Measurements from ENCODE around the gene PID1.

The PID1 gene

DNA sequence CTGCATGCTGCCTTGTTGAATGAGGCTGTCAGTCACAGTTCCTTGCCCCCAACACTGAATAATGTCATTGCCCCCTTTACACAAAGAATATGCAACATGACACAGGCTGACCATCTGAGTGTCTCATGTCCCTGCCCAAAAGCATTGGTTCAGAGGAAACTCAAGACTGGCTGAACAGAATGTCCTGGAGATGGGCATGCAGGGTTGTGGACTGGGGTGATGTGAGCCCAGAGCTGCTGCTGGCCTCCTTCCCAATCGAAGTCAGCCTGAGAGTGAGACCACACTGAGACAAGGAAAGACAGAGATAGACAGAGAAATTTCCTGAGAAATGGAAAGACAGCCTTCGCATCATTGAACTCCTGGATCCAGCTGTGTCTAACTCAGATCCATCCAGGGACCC, 110.1 kb downstream of the PID1 start:
- no peak for DNase-seq

DNA sequence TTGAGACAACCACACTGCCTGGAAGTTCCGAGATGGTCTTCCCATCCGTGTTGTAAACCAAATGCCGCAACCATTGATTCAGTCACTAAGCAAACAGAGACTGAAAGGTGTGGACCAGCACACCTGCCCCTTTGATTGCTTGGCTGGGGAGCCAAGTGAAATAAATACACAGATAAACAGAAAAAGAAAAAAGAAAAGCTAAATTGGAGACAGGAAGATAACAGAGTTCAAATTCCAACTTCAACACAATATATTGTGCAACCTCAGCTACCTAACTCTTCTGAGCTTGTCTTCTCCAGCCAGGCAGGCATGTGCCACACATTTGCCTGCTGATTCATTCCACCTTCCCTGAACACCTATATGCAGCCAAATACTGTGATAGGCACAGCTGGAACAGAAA, 110.9 kb downstream of the PID1 start:
- no peak for DNase-seq

DNA sequence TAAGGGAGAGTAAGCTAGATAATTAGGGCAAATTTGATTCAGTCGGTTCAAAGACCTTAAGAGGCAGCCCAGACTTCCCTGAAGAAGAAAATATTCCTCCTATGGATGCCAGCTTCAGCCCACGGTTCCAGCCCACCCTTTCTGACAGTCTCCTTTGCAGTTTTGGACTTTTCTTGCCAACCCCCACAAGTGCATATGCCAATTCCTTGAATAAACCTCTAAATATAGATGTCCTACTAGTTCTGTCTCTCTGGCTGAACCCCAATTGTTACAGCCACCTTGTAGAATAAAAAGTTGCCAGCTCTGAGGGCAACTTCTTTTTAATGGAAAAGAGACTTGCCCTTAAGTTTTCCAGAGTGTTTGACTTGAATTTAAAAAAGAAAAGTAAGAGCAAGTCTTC, 111.7 kb downstream of the PID1 start:
- DNase-seq: no peak

DNA sequence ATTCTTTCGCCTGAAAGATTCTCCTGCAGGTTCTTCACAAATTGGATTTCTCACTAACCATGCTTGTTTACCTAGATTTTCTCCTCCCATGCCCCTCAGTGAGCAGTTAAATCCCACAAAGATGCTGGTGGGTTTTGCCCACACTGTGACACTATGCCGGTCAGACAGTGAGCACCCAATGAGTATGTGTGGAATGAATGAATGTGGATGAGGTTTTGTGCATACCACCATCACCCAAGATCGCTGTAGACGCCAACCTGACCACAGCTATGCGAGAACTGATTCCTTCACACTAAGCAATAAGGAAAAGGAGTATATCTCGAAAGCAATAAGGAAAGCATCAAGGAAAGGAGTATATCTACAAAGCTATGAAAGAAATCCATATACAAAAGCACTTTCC, 116.7 kb downstream of the PID1 start:
- no peak for DNase-seq

GRCh38 chr2:229153951-229154350, 117.1 kb downstream of the PID1 start:
- no peak for DNase-seq

DNA sequence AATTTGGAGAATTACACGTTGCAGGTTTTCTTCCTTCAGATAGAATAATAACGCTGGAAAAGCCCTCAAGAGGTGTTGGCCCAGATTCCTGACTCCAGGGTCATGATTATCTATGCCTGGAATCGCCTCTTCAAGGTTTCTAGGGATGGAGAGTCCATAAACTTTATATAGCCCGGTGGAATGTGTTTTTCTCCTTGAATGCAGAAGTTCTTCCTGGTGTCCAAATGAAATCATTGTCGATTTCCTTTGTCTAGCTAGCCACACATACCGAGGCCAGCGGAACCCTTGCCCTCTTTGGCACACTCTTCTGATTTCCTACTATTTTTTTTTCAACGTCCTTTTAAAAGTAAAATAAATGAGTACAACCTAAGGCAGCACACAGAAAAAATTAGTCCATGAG, 117.8 kb downstream of the PID1 start:
- no peak for DNase-seq

DNA sequence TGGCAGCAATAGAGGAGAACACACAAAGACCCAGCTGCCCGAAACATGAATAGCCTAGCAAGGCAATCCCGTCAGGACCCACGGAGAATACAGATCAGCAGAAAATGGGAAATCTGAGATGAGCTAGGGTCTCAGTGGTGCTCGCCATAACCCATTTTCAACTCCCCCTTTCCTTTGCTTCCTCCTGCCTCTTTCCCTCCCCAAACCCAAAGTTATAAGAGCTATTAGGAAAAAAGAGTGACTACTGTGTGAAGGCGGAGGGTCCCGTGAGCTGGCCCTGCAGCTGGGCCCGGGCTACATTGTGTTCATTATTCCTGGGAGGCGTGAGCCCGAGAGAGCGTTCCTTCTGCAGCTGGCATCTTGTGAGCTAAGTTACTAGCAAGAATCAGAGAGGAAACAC, 118.4 kb downstream of the PID1 start:
- no peak for DNase-seq

GRCh38 chr2:229150317-229150716, 120.8 kb downstream of the PID1 start:
- DNase-seq: no peak

- no peak for DNase-seq
Measured at GRCh38 chr2:229141424-229142025, 129.6 kb downstream of the PID1 start.

DNA sequence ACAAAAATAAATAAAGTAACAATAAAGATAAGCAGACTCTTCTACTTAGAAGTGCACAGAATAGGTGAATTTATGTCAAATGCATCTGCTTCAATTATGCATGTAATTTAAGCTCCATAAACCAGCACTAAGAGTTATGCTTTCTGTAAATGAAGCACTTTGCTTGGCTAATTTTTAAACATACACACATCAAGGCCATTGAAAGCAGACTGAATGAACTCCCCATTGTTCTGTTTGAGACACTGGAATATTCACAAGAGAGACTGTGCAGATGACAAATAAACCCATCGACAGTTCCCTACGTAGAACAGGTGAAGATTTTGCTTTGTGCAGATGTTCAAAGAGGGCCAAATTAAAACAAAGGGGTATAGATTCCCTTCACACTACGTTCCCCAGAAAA, 133.4 kb downstream of the PID1 start:
- no peak for DNase-seq

- no peak for DNase-seq
Measured at GRCh38 chr2:229137066-229137465, 134.0 kb downstream of the PID1 start.

- DNase-seq: no peak
Measured at GRCh38 chr2:229133155-229133772, 137.8 kb downstream of the PID1 start.

GRCh38 chr2:229132236-229132635, 138.9 kb downstream of the PID1 start:
- DNase-seq: no peak

DNA sequence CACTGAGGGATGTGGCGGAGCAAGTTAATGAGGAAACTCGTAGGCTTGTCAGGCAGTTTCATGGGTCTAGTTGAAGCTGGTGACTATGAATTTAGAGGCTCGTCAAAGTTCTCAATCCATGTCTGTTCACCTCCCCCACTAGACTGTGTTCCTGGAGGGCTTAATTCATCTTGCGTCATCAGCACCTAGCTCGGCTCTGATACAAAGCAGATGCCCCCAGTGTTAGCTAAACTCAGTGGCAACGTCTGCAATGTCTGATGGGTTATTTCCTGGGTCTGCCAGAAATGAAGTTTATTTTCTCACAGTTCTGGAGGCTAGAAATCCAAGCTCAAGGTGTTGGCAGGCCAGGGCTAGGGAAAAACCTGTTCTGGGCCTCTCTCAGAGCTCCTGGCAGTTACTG, 140.6 kb downstream of the PID1 start:
- no peak for DNase-seq

DNA sequence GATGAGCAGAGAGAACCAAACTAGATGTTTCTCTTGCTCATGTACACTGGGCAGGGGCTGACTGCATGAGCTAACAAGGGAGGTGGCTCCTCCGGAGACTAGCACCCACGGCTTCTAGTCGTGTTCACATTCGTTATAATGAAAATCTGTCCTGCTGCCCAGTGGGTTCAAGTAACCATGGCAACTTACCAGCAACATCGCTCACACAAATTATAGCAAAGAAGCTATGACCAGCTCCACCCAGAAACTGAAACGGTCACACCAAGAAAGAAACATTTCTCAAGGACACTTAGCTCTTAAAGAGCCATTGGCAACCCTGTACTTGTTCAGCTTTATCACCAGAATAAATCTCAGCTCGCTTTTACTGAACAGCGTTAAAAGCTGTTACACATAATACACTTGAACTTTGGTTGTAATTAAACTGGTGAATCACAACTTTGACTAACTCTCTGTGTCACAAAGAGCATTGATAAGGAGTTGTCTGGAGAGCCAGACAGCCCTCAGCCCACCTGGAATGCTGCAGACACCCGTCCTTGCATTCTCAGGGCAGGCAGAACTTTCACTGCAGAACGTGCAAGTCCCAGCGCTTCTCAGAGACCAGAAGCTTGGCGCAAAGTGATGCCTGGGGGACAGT, 141.2 kb downstream of the PID1 start:
- DNase-seq: no peak

DNA sequence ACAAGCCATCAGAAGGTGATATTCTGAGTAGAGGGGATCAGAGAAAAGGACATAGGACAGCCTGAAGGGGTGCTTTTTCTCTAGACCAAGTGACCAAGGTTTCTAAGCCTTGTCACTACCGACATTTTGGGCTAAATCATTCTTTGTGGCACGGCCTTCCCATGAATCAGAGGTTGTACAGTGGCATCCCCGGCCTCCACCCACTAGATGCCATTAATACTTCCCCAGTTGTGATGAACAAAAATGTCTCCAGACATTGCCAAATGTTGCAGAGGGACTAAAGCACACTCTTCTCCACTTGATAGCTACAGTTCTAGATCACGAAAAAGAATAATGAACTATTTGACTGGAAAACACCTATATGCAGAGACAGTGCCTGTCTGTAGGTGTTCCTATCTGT, 143.6 kb downstream of the PID1 start:
- no peak for DNase-seq

- no peak for DNase-seq
Measured at GRCh38 chr2:229126066-229126465, 145.0 kb downstream of the PID1 start.

DNA sequence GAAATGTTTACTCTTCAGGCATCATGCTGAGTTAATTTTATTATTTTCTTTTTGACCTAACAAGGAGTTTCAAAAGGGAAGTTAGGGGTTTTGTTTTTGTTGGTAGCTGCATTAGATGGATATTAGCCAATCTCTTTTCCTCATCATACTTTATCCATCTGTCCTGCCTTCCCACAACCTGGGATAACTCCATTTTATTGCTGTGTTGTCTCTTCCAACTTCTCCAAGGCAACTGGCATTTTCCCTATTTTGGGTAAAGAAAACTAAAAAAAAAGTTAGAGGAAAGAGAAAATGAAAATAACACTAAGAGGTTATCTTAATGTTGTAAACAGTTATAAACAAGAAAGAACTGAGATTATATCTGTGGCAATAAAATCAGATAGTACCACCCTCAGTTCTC, 147.0 kb downstream of the PID1 start:
- no peak for DNase-seq

- no peak for DNase-seq
Measured at GRCh38 chr2:229118927-229119326, 152.2 kb downstream of the PID1 start.

DNA sequence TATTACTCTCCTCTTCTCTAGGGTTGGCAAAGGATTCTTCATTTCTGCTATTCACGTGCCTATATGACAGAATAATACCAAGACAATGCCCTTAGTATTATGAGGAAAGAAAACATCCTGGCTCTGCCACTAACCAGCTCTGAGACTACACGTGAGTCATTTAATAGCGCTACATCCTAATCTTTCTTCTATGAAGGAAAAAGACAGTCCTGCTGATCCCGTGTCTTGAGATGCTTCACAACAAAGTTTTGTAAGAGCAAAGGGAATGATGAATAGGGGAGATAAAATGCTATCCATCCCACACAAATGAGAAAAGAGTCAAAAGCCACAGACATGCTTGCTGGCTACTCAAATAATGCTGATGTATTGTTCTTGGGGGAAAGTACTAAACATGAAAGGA, 152.8 kb downstream of the PID1 start:
- DNase-seq: no peak

DNA sequence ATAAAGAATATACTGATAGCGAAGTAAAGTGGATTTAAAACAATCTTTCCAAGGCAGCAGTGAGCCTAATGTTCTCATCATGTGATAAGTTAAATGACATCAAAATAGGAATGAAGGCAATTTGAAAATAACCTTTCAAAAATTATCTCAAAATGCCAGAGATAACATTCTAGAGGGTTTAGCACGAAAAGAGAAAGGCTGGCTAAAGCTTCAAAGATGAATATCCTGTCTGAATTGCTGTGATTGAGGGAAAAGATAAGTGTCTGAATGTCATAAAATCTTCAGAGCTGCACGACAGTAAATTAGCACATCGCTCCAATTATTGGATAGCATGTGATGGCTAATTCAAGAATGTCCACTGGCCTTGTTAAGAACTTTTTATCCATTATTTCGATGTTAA, 159.3 kb downstream of the PID1 start:
- DNase-seq: no peak

GRCh38 chr2:229109195-229109594, 161.9 kb downstream of the PID1 start:
- DNase-seq: no peak

- DNase-seq: no peak
Measured at GRCh38 chr2:229107601-229108000, 163.5 kb downstream of the PID1 start.

- no peak for DNase-seq
Measured at GRCh38 chr2:229104974-229105387, 166.1 kb downstream of the PID1 start.

DNA sequence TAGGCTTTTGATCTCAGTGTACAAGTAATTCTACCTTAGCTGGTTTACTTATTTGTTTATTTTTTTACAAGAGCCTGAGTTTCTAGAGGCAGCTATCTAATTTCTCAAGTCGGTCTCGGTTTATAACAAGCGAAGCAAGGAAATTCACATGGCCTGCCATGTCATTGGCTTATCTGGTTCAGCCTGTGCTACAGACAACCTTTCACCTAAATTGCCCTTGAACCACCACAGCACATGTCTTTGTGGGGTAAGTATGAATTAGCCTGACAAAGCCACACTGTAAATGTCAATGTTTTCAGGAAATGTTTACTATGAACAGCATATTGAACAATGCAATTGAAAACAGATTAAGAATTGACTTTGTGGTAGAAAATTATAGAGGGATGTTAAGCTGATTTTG, 167.1 kb downstream of the PID1 start:
- DNase-seq: no peak

All from activated CD4-positive, CD25-positive, alpha-beta regulatory T cell treated with anti-CD3 and anti-CD28 coated beads, Interleukin-2, amount 50 U/mL, for 72 hours (primary cell).